ENCODE data around the gene C9orf50.
"Not testable (repeated sequence)": the region's sequence is repeated elsewhere in the genome, so short reads cannot be mapped to it uniquely, and the experiment has no call there.

C9orf50 gene

DNA sequence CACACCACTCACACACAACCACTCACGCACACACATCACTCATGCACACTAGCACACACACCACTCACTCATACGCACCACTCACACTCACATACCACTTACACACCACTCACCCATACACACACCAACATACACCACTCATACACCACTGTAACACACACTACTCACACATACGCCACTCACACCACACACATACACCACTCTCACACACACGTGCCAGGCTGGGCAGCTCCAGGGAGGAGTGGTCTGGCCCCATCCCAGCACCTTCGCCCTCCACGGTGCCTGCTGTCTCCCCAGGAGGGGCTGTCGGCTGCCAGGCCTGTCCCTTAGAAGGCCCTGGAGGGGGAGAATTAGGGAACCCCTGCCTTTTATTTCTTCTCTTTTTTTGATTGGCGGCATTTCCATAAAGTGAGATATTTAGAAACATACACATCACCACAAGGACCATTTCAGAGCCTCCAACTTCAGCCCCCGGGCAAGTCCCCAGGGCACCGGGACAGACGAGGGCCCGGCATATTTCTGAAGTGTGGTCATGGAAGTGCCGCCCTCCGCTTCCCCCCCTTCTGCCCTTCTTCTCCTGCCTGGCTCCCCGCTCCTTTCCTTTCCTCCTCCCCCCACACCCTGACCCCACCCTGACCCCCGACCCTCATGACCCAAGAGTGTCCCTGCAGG is 27.3 kb upstream of the C9orf50 start:
- no peak for DNase-seq (ENCODE audit: low read depth, low spot score)

DNA sequence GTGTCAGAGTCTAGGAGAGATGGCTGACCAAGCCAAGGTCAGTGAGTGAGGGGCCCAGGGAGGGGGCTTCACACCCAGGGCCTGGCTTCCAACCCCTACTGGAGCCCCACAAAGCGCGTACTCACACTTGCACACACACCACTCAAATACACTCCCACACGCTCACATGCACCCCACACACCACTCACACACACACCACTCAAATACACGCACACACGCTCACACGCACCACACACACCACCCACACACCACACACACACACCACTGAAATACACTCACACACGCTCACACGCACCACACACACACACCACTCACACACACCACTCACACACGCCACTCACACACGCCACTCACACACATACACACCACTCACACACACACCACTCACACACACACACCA is 26.7 kb upstream of the C9orf50 start:
- no peak for DNase-seq (ENCODE audit: low read depth, low spot score)

DNA sequence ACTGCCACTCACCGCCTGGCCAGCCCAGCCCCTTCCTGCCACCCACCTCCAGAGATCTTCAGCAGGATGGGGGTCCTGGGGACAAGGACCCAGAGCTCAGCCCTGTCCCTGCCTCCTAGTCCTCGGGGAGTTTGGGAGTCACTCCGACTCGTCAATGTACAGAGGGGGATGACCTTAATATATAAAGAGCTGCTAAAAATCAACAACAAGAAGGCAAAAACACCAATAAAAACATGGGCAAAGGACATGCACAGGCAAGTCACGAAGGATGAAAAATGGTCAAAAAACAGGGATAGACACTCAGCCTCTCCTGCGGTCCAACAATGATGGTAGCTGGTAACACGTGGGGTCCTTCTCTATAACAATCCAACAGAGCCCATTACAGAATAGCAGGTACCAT is 25.8 kb upstream of the C9orf50 start:
- no peak for DNase-seq (ENCODE audit: low read depth, low spot score)

DNA sequence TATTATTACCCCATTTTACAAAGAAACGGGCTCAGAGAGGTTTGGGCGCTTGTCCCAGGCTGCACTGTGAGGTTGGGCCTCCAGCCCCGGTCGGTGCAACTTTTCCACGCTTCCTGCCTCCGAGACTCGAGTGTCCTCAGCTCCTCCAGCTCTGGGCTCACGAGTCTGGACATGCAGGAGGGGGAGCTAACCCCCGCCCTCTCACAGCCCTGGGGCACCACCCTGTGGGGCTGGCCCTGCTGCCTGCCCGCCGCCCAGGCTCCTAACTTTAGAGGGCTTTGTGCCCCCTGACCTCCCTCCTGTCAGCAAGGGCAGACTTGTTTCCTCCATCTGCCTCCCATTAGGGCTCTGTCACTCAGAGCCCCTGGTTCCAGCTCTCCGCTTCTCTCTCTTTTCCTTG is 25.4 kb upstream of the C9orf50 start:
- no peak for DNase-seq (ENCODE audit: low read depth, low spot score)

DNA sequence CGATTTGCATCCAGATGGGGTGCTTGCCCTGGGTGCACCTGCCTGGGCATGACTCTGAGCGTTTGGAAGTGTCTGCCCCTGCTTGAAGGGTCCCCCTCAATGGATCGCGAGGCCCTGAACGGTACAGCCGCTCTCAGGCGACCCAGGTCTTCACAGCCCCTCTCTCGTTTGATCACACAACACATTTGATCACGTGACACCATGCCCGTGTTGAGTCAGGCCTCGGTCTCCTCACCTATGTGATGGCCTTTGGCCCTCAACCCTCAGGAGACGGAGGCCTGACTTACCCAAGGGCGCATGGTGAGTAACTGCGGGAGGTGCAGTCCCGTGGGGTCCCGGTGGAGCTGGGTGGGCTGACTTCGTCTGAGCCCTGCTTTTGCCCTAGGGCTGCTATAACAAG is 24.0 kb upstream of the C9orf50 start:
- DNase-seq (ENCODE audit: low read depth, low spot score): no peak

DNA sequence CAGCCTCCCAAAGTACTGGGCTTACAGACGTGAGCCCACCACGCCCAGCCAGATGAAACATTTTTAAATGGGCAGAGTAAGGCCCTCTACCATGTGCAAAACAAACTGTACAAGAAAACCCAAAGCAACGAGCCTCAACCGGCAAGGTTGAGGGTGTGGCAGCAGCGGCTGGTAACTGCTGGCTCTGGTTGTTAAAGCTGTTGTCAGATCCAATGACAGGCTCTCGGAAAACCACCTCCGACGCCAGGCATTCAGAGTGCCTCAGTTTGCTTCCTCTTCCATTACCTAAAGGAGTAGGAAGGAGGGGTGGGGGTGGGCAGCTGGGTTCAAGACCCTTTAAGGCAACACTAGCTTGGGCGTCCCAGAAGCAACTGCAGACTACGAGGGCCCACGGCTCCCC is 23.5 kb upstream of the C9orf50 start:
- no peak for DNase-seq (ENCODE audit: low read depth, low spot score)

DNA sequence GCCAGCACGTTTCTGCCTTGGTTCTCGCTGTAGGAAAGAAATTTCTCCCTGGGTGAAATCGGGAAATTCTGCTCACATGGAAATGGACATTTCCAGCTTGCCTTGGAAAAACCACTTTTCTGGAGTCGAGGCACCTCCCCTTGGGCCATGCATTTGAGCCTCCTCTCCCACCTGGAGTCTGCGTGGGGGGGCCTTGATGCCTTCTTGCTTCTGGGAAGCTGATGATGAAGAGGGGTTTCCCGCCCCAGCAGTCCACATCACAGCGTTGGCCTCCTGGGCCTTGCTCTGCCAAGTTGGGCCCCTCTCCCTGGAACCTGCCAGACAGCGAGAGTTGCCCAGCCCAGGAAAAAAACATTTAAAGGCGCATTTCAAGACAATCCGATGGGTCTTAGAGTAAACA is 22.8 kb upstream of the C9orf50 start:
- DNase-seq (ENCODE audit: low read depth, low spot score): no peak

DNA sequence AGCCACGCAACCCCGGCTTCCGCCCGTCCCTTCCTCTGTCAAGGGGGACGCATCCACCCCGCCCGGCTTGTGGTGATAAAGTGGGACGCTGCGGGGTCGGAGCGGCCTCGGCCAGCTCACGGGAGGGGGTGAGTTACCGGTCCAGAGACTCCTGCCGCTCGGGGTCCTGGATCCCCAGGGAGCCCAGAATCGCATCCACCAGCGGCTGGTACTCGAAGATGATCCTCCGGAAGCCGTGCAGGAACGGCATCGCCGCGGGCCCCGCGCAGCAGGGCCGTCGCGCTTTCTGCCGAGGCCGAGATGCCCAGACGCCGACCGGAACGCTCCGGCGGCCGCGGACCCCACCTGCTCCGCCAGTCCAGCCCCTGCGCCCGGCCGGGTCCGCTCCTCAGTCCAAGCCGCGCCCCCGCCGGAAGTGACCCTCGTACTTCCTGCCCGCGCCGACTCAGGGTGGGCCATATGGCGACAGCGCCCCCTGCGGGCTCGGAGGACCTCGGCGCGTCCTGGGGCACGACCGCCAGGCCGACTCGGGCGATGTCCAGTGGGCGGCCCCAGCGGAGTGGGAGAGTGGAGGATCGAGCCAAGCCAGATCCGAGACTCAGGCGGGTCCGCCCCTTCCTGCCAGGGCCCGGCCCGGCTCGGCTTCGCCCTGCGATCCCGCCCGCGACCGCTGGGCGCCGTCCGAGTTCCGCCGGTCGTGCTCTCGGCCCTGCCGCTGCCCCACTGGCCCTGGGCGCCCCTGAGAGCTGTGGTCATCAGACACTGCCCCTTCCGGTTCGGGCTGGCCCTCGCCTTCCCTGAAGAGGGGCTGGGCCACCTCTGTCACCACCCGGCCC is 21.1 kb upstream of the C9orf50 start, which contains the start of gene ASB6:
ASB6 (minus strand) TSS at position 402 of the 836 bp plus-strand sequence; CDS start at position 250, 152 bp downstream.
- DNase-seq (ENCODE audit: low read depth, low spot score): peak; percentile 99

DNA sequence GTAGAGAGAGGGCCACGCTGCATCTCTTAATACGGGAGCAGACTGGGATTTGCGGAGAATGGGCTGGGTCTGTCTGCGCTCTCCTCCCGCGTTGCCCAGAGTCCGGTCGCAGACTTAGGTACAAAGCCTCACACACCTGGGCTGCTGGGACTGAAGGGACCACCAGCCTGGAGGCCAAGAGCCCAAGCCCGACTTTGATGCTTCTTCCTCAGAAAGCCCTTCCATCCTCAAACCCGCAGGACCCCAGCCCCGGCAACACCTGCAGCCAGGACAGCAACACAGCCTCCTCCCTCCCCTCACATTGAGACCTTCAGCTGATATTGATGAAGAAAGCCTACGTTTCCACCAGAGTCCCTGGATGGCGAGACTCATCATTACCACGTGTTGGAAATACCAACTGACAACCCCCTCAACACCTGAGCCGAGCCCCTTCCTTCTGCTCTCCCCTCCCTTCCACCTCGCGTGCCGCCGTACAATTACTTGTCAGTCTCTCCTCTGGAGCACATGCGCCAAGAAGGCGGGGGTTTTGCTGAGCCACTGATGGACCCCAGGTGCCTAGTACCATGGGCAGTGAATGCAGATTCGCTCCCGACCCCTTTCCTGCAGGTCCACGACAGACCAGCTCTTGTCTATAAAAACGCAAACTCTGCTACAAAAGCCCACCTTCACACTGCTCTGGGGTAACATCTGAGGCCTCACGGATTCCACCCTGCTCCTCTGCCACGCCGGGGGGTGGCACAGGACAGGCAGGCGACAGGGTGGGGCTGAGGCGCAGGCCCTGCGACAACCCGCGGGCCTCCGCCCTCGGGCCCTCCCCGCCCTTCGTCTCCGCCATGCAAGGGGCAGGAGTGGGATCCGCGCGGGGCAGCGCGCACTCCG is 20.2 kb upstream of the C9orf50 start:
- DNase-seq (ENCODE audit: low read depth, low spot score): no peak

DNA sequence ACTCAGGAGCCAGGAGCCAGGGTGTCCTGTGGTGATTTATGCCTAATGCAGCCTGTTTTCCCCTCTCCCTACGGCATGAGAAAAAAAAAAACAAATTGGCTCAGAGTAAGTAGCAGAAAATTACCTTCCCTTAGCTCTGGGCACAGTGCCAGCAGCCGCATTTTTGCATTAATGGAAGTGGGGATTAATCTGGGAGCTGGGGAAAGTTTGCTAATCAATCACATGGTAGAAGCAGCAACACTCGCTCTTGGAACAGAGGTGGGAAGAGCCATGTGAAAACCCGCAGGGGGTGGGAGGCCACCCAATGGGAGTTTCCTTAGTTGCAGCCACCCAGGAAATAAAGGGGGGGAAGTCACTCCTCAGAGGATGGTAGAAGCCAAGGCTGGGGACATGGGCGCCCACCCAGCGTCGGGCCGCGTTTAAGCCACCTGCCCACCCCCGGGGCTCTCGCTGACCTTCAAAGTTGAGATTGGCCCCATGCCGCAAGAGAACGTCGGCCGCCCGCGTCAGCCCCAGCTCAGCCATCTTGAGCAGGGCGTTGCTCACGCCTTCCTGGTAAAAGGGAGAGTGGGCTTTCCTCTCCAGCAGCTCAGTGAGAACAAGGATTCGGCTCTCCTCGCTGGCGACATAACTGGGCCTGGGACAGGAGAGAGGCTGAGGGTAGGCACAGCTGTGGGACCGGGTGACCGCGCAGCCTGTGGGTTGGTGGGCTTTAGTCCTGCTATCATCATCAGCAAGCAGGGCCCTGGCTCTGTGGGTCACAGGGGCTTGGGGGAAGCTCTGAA is 19.4 kb upstream of the C9orf50 start:
- no peak for DNase-seq (ENCODE audit: low read depth, low spot score)

DNA sequence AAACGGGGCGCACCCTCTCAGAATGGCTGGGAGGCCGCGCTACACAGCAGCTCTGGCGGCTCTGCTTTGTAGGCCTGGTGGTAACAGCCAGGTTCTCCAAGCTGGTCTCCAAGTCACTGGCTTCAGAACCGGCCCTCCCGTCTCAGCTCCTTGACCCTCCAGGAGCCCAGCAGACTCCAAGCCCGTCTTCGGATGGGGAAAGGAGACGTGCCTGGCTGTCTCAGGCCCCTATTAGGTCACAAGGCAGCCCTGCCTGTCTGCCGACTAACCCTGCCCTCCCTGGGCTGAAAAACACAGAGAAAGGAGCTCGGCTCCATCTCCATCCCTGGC is 18.8 kb upstream of the C9orf50 start:
- DNase-seq (ENCODE audit: low read depth, low spot score): no peak

DNA sequence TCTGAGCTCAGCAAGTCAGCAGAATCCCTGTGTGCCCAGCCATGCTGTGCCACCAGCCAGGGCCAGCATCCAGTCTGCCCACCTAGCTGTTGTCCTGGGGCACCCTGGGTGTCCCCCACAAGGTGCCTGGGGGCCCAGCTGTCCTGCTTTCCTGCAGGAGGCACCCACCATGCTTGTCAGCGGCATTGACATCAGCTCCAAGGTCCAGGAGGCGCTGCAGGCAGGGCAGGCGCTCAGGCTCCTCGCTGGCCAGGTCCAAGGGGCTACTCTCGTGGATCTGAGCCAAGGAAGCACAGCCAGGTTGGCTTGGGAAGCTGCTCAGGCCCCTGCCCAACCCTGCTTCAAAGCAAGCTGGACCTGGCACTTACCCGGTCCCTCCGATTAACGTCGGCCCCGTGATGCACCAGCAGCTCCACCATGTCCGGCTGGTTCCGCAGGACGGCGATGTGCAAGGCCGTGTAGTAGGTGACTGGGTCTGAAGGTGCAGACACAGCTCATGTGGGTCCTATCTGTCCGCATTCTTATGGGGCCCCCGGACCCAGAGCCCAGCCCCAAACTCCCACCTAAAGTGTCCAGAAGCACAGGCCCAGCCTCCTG is 18.2 kb upstream of the C9orf50 start:
- DNase-seq (ENCODE audit: low read depth, low spot score): no peak

DNA sequence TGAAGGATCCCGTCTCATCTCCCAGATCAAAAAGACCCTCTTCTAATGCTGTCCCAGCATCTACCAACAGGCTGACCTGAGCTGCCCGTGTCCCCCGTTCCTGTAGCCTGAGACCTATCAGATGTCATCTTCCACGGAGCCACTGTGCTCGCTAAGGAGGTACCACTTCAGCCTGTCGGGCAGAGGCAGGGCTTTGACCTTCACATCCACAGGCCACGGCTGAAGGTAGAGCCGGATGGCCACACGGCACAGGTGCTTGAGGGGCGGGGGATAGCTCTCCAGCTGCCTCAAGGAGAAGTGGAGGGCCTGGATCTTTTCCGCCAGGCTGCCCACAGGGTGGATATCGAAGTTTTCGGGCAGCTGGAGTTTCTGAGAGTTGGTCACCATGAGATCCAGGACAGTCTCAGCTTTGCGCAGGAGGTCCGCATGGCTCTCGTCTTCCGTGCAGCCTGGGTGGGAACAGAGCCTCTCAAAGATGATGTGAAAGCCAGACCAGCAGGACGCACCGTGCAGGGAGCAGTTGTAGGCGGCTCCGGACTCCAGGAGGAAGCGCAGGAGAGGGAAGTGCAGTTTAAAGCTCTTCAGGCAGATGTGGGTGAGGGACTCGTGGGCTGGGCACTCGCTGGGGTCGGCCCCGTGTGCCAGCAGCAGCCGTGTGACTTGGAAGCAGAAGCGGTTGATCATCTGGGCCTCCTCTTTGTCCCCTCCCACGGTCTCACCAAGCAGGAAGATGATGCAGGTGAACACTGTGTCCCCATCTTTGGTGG is 17.0 kb upstream of the C9orf50 start:
- no peak for DNase-seq (ENCODE audit: low read depth, low spot score)

DNA sequence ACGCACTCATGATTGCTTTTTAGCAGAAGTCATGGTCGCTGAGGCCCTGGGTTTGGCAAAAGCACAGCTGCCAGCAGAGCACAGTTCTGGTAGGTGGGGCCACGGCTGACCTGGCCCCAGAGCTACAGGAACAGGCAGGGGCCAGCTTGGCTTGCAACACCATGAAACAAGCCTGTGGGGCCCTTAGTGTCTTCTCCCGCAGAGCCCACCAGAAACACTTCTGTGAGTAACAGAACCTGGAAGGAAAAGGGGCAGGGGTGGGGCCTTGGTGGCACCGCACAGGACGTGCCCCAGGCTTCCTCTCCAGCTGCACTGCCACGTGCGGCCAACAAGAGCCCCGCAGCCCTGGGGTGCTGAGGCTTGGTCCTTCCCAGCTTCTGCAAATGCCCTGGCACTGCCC is 16.2 kb upstream of the C9orf50 start:
- DNase-seq (ENCODE audit: low read depth, low spot score): no peak

DNA sequence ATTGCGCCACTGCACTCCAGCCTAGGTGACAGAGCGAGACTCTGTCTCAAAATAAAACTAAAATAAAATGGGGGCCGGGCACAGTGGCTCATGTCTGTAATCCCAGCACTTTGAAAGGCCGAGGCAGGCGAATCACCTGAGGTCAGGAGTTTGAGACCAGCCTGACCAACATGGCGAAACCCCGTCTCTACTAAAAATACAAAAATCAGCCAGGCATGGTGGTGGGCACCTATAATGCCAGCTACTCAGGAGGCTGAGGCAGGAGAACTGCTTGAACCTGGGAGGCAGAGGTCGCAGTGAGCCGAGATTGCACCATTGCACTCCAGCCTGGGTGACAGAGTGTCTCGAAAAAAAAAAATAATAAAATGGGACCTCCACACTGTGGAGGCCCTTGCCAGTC is 15.4 kb upstream of the C9orf50 start:
- not testable (repeated sequence) for DNase-seq (ENCODE audit: low read depth, low spot score)

DNA sequence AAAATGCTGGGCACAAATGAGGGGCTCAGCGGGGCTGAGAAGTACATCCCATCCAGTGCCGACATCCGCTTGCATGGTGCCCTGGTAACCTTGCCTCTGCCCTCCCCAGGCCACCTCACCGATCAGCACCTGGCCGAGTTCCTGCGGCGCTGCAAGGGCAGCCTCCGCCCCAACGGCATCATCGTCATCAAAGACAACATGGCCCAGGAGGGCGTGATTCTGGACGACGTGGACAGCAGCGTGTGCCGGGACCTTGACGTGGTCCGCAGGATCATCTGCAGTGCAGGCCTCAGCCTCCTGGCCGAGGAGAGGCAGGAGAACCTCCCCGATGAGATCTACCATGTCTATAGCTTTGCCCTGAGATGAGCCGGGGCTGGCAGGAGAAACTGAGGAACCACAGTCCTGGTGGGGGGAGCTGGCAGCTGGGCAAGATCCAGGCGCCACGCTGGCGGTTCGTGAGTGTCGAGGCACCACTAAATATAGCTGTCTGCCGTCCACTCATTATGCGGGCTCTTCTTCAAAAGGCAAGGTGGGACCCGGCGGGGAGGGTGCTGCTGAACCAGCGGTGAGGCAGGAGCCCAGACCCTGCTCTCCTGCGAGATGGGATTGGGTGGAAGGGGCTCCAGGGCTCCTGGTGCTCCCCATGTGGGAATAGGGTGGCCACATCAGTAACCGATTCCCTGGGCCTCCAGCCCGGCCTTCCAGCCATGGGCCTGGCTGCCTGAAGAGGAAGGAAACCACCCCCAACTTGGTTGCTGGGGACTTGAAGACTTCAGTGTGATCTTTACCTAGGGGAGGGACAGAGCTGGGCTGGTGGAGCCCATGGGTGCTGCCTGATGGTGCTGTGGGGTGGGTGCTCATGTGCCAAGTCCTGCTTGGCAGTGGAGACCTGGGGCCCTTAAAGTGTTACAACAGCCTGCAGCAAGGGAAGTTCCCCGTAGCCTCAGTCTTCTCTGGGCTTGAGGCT is 14.5 kb upstream of the C9orf50 start:
- DNase-seq (ENCODE audit: low read depth, low spot score): no peak

DNA sequence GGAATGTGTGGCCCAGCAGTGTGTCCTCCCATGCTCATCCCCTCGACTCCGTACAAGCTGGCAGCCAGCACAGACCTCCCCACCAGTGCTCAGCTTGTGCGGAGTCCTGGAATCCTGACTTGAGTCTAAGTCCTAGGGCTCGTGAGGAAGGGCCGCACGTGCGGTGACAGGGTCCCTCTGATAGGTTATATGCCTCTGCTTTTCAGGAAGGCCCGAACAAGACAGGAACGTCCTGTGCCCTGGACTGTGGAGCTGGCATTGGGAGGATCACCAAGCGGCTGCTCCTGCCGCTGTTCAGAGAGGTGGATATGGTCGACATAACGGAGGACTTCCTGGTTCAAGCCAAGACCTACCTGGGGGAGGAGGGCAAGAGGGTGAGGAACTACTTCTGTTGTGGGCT is 12.9 kb upstream of the C9orf50 start:
- DNase-seq (ENCODE audit: low read depth, low spot score): no peak

DNA sequence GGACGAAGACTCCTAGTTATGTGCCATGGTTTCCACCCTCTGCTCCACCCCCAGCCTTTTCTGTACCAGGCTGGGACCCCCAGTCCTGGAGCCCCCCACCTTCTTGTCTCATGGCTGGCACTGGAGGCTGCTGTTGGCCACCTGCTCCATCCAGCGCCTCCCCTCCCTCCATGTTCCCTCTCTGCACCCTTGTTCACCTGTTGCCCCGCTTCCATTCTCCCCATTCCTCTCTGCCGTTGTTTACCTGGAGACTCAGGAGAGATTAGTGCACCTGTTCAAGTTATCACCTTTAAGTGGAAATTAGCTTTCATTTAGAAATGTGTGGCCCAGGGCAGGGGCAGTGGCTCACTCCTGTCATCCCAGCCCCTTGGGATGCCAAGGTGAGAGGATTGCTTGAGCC is 12.3 kb upstream of the C9orf50 start:
- no peak for DNase-seq (ENCODE audit: low read depth, low spot score)

DNA sequence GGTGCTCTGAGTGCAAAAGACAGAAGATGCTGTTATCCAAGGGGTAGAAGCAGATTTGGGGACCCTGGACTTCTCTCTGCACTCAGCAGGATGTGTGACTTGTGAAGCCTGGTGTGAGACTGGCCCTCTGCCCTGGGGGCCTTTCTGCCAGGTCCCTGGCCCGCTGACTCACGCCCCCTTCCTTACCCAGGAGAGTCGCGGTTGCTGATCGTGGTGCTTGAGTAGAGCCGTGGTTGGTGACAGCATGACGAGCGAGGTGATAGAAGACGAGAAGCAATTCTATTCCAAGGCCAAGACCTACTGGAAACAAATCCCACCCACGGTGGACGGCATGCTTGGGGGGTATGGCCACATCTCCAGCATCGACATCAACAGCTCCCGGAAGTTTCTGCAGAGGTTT is 11.6 kb upstream of the C9orf50 start:
- DNase-seq (ENCODE audit: low read depth, low spot score): peak; percentile 26

All from ELF-1 (cell line).